ENCODE data around the gene CYP24A1. TPM values are rescaled to one million over a fixed set of nuclear protein-coding genes. Genes with fewer than 3 reads are reported as not detected.

CYP24A1 gene
- total RNA-seq, 4 donors from 2014 or later = 0.69 TPM; not detected in 3

GRCh38 chr20:54214566-54214965, 40.8 kb upstream of the CYP24A1 start:
- TF ChIP-seq POLR2AphosphoS5 (IDR thresholded peaks at IDR 0.05) = no peak
- TF ChIP-seq CTCF (IDR thresholded peaks at IDR 0.05) = no peak
- TF ChIP-seq POLR2A (IDR thresholded peaks at IDR 0.05) = no peak
- no peak for TF ChIP-seq EP300 (IDR thresholded peaks at IDR 0.05)
- ATAC-seq = no peak
- peaks cover 0 to 38% of the 10 kb centered on the region in 2 donors for H3K36me3 ChIP-seq
- H3K9me3 ChIP-seq = no peaks in the 10 kb centered on the region
- no peak overlapping the region for H3K4me3 ChIP-seq
- H3K4me1 ChIP-seq = peaks cover 0 to 43% (median 7%) of the 10 kb centered on the region in 3 donors
- 86 to 100% methylated on average over 4 to 8 of the region's 8 CpGs for WGBS, 2 donors (ENCODE audit: low coverage in 1 of 2)
- no peaks in the 10 kb centered on the region for H3K27me3 ChIP-seq
- no peak overlapping the region for H3K27ac ChIP-seq

- H3K4me1 ChIP-seq = peaks cover 5 to 46% (median 11%) of the 10 kb centered on the region in 3 donors
- ATAC-seq = no peak
- WGBS, 2 donors (ENCODE audit: low coverage in 1 of 2) = 88 to 91% methylated on average over 2 to 3 of the region's 3 CpGs
- H3K27ac ChIP-seq = no peak overlapping the region
- H3K27me3 ChIP-seq = no peaks in the 10 kb centered on the region
- H3K36me3 ChIP-seq = peaks cover 0 to 35% of the 10 kb centered on the region in 2 donors
- TF ChIP-seq EP300 (IDR thresholded peaks at IDR 0.05) (no peak), POLR2A (IDR thresholded peaks at IDR 0.05) (no peak), POLR2AphosphoS5 (IDR thresholded peaks at IDR 0.05) (no peak), CTCF (IDR thresholded peaks at IDR 0.05) (no peak)
- no peaks in the 10 kb centered on the region for H3K9me3 ChIP-seq
- H3K4me3 ChIP-seq = no peak overlapping the region
These were observed 39.1 kb upstream of the CYP24A1 start for GRCh38 chr20:54212871-54213270.

GRCh38 chr20:54212226-54212625, 38.4 kb upstream of the CYP24A1 start:
- H3K9me3 ChIP-seq = no peaks in the 10 kb centered on the region
- no peak for ATAC-seq
- 83 to 86% methylated on average over 1 of the region's 1 CpG for WGBS, 2 donors (ENCODE audit: low coverage in 1 of 2)
- no peak overlapping the region for H3K4me3 ChIP-seq
- TF ChIP-seq EP300 (IDR thresholded peaks at IDR 0.05) (no peak), POLR2A (IDR thresholded peaks at IDR 0.05) (no peak), CTCF (IDR thresholded peaks at IDR 0.05) (no peak), POLR2AphosphoS5 (IDR thresholded peaks at IDR 0.05) (no peak)
- H3K27ac ChIP-seq = no peak overlapping the region
- H3K36me3 ChIP-seq = peaks cover 0 to 28% of the 10 kb centered on the region in 2 donors
- H3K27me3 ChIP-seq = no peaks in the 10 kb centered on the region
- H3K4me1 ChIP-seq = peaks cover 5 to 46% (median 11%) of the 10 kb centered on the region in 3 donors

- WGBS, 2 donors (ENCODE audit: low coverage in 1 of 2) = 68 to 72% methylated on average over 5 of the region's 5 CpGs
- Histone ChIP-seq H3K27me3 (no peaks in the 10 kb centered on the region), H3K36me3 (no peaks in the 10 kb centered on the region), H3K4me1 (peaks cover 5 to 46% (median 11%) of the 10 kb centered on the region in 3 donors), H3K9me3 (no peaks in the 10 kb centered on the region), H3K4me3 (peak overlapping the region; percentile 93 to 96), H3K27ac (no peak overlapping the region)
- ATAC-seq = no peak
- TF ChIP-seq POLR2A (IDR thresholded peaks at IDR 0.05) (no peak), EP300 (IDR thresholded peaks at IDR 0.05) (no peak), POLR2AphosphoS5 (IDR thresholded peaks at IDR 0.05) (no peak), CTCF (IDR thresholded peaks at IDR 0.05) (no peak)
These were observed 35.5 kb upstream of the CYP24A1 start for GRCh38 chr20:54209216-54209813.

GRCh38 chr20:54208548-54209176, 34.9 kb upstream of the CYP24A1 start:
- TF ChIP-seq EP300 (IDR thresholded peaks at IDR 0.05) (no peak), POLR2A (IDR thresholded peaks at IDR 0.05) (no peak)
- 3 to 5% methylated on average over 3 to 5 of the region's 15 CpGs for WGBS, 2 donors (ENCODE audit: low coverage in 1 of 2)
- Histone ChIP-seq H3K36me3 (no peaks in the 10 kb centered on the region), H3K9me3 (no peaks in the 10 kb centered on the region), H3K27me3 (no peaks in the 10 kb centered on the region), H3K27ac (peak overlapping the region; percentile 85 to 94 (median 94)), H3K4me1 (peaks cover 5 to 43% (median 11%) of the 10 kb centered on the region in 3 donors), H3K4me3 (peak overlapping the region; percentile 93 to 96)
- ATAC-seq = no peak

Measured in gastroesophageal sphincter (tissue), 4 donors.